CD4-positive, alpha-beta T cell (primary cell): Measurements from ENCODE around the gene NEU1. TPM values are rescaled to one million over a fixed set of nuclear protein-coding genes. Genes with fewer than 3 reads are reported as not detected.

ENCODE experiments used
- ATAC-seq: fragments of 200-7000 bp; cut with Tn5 transposase; one replicate; pipeline ENCODE4 v1.10.0; 2022; ENCODE audit warnings: mild to moderate bottlenecking; ENCODE audit not compliant: poor library complexity
- CTCF ChIA-PET: fragments of 350-600 bp; sonication (Branson Sonifier 250); formaldehyde crosslinking; loops from one replicate; lab custom pipeline; 2021; ENCODE audit warnings: antibody characterized with exemption, inconsistent platforms; lab: Charles Lee
- POLR2A ChIA-PET: fragments of 350-600 bp; sonication (Branson Sonifier 250); formaldehyde crosslinking; loops from one replicate; lab custom pipeline; 2021; ENCODE audit warnings: antibody characterized with exemption, inconsistent platforms; lab: Charles Lee
- DNase-seq, 14 experiments: peaks; one replicate each; pipeline ENCODE4 v3.0.0-alpha.2; 2013 to 2020; ENCODE audit warnings: mixed read lengths in 2 of 14
- H3K27ac ChIP-seq, 2 donors: one replicate each; pipeline versions ENCODE4 v1.5.1 to v1.7.0; 2013; ENCODE audit warnings: low read length in 2 of 2, low read depth in 1 of 2, mild to moderate bottlenecking in 1 of 2
- H3K27me3 ChIP-seq, 2 experiments: 1 replicate in 1 of 2; 2 replicates in 1 of 2; pipeline versions ENCODE4 v1.6.1 to v1.7.0; 2013; ENCODE audit warnings: low read length in 2 of 2, control low read depth in 1 of 2, mild to moderate bottlenecking in 1 of 2, moderate library complexity in 1 of 2; ENCODE audit not compliant: insufficient read depth in 2 of 2, control insufficient read depth in 1 of 2
- H3K36me3 ChIP-seq: one replicate; pipeline ENCODE4 v1.6.1; 2013; ENCODE audit warnings: low read length, control low read depth; ENCODE audit not compliant: insufficient read depth
- H3K4me1 ChIP-seq: one replicate; pipeline ENCODE4 v1.6.1; 2013; ENCODE audit warnings: low read length, control low read depth; ENCODE audit not compliant: insufficient read depth
- H3K4me3 ChIP-seq: one replicate; pipeline ENCODE4 v1.5.1; 2013; ENCODE audit warnings: mild to moderate bottlenecking, low read length, moderate library complexity
- H3K9me3 ChIP-seq, 2 experiments: 1 replicate in 1 of 2; 2 replicates in 1 of 2; pipeline versions ENCODE4 v1.6.1 to v1.7.0; 2013; ENCODE audit warnings: low read length in 2 of 2, mild to moderate bottlenecking in 2 of 2, control low read depth in 1 of 2, moderate library complexity in 1 of 2; ENCODE audit not compliant: control insufficient read depth in 1 of 2, insufficient read depth in 1 of 2
- H3K27ac Mint-ChIP-seq: one replicate; pipeline ENCODE4 v1.8.0; 2020; ENCODE audit warnings: mixed read lengths
- H3K27me3 Mint-ChIP-seq: one replicate; pipeline ENCODE4 v1.8.0; 2021; ENCODE audit warnings: mixed read lengths
- H3K36me3 Mint-ChIP-seq: one replicate; pipeline ENCODE4 v1.8.0; 2021; ENCODE audit warnings: low read depth, mixed read lengths
- H3K4me1 Mint-ChIP-seq: one replicate; pipeline ENCODE4 v1.8.0; 2021; ENCODE audit warnings: low read depth, mixed read lengths
- H3K4me3 Mint-ChIP-seq: one replicate; pipeline ENCODE4 v1.8.0; 2020; ENCODE audit warnings: mild to moderate bottlenecking, mixed read lengths
- H3K9me3 Mint-ChIP-seq: one replicate; pipeline ENCODE4 v1.8.0; 2020; ENCODE audit warnings: mixed read lengths
- intact Hi-C, 2 experiments: fragments of 100-400 bp; cut with DNase I in 1 of 2; cut with micrococcal nuclease in 1 of 2; formaldehyde crosslinking; loops; one replicate each; pipeline versions ENCODE4 v1.15.1 to v1.9.0; 2023 to 2025; cut with DNase I, micrococcal nuclease
- total RNA-seq, 174 experiments: library from RNA in 2 of 174; stranded (reverse) in 2 of 174; gene quantifications; one replicate each; pipeline ENCODE4 v1.2.3 and lab custom pipeline; 2021 to 2026
- TF ChIP-seq, protein P1 (sequence below): fragments of 200-600 bp; IDR thresholded peaks from one replicate; pipeline ENCODE4 v1.8.0; 2022; ENCODE audit warnings: antibody characterized with exemption, mild to moderate bottlenecking

The NEU1 gene
- total RNA-seq, 2 experiments from 2014 or later, result 19.7 to 21.1 TPM

DNA sequence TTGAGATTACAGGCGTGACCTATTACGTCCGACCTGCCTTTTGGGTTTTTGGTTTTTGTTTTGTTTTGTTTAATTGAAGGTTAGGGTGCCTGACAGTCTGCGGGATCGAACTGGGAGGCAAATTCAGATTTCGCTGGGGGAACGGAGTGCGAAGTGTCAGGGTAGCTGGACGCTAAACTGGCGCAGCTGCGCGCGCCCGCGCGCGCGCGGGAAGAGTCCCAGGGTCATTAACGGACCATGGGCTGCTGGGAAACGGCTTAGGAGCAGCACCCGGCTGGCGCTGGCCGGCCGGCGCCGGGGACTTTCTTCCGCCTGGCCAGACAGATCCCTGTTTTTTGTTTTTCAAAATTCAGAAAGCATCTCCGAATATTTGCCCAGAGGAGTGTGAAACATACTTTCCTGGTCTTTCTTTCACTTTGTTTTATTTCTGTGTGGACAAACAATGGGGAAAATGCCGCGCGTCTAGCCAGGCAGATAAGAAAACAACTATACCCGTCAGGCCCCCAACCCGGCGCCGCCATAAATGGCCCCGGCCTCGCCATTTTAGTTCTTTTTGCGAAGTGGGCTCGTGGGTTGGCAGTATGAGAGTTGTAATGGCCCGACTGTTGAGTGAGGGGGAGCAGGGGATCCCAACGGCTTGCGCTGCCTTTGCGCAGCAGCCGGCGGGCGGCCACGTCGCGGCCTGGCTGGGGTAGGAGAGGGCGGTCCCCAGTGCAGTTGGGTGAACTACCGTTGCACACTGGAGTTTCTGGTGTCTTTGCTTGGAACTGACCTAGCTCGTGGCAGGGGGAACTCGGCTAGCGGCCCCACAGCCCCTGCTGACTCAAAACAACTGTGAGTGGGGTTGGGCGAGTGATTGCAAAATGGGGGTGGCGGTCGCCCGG is 28.0 kb downstream of the NEU1 start:
- Histone ChIP-seq H3K4me1 (peaks cover 66% of the 10 kb centered on the region), H3K27me3 (no peaks in the 10 kb centered on the region), H3K9me3 (no peaks in the 10 kb centered on the region), H3K27ac (peak overlapping the region; percentile 97 to 98), H3K4me3 (peak overlapping the region; percentile 94), H3K36me3 (peaks cover 32% of the 10 kb centered on the region)
- DNase-seq, result peak; percentile 72 to 89 (median 78)
- Mint-ChIP-seq H3K4me3 (peak overlapping the region; percentile 96), H3K27me3 (no peaks in the 10 kb centered on the region), H3K27ac (peak overlapping the region; percentile 98), H3K9me3 (no peaks in the 10 kb centered on the region), H3K4me1 (peaks cover 60% of the 10 kb centered on the region), H3K36me3 (peaks cover 51% of the 10 kb centered on the region)
- TF ChIP-seq, protein P1, sequence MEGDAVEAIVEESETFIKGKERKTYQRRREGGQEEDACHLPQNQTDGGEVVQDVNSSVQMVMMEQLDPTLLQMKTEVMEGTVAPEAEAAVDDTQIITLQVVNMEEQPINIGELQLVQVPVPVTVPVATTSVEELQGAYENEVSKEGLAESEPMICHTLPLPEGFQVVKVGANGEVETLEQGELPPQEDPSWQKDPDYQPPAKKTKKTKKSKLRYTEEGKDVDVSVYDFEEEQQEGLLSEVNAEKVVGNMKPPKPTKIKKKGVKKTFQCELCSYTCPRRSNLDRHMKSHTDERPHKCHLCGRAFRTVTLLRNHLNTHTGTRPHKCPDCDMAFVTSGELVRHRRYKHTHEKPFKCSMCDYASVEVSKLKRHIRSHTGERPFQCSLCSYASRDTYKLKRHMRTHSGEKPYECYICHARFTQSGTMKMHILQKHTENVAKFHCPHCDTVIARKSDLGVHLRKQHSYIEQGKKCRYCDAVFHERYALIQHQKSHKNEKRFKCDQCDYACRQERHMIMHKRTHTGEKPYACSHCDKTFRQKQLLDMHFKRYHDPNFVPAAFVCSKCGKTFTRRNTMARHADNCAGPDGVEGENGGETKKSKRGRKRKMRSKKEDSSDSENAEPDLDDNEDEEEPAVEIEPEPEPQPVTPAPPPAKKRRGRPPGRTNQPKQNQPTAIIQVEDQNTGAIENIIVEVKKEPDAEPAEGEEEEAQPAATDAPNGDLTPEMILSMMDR, result no peak
- ATAC-seq, result peak; percentile 71
- POLR2A ChIA-PET, result interaction anchor here (0.7 to 3.7 kb wide), 18 partner anchors 7 to 637 kb away, joined by 3 to 36 read pairs (median 5); partner anchors contain the start of genes ABHD16A, BAG6, C6orf47 and DDAH2
- CTCF ChIA-PET, result interaction anchor here (0.9 to 1.2 kb wide), 2 partner anchors 16 to 44 kb away, joined by 3 read pairs; no protein-coding TSS in a partner anchor
- intact Hi-C loops, result loop anchor here (1.0 to 10.0 kb wide), 6 partner anchors 28 to 294 kb away; partner anchors contain the start of genes DDAH2 (in 1 of the 2), LST1 (in 1 of the 2), LTB (in 1 of the 2) and NEU1 (in 1 of the 2)

DNA sequence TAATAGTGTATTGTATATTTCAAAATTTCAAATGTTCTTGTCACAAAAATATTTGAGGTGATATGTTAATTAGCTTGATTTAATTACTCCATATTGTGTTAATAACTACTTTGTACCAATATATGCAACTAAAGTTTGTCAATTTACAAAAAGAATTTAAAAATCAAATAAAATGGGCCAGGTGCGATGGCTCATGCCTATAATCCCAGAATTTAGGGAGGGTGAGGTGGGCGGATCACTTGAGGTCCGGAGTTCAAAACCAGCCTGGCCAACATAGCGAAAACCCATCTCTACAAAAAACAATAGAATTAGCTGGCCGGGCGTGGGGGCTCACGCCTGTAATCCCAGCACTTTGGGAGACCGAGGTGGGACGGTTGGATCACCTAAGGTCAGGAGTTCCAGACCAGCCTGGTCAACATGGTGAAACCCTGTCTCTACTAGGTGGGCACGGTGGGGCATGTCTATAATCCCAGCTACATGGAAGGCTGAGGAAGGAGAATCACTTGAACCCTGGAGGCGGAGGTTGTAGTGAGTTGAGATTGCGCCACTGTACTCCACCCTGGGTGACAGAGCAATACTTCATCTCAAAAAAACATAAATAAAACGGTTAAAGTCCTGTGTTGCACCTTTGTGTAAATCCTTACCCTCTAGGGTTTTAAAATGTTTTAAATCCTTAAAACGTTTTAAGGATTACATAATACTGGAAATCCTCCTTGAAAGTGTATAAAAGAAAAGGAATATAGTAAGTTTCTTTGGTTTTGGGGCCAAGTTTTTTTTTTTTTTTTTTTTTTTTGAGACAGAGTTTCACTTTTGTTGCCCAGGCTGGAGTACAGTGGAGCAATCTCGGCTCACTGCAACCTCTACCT is 31.0 kb downstream of the NEU1 start:
- intact Hi-C loops, result loop anchor here (2.0 to 10.0 kb wide), 5 partner anchors 34 to 285 kb away; partner anchors contain the start of genes ATP6V1G2 (in 2 of the 2), NFKBIL1 (in 2 of the 2), BAG6 (in 1 of the 2) and LST1 (in 1 of the 2)
- Mint-ChIP-seq H3K27ac (peak overlapping the region; percentile 81), H3K36me3 (peaks cover 32% of the 10 kb centered on the region), H3K27me3 (no peaks in the 10 kb centered on the region), H3K4me1 (peaks cover 46% of the 10 kb centered on the region), H3K9me3 (no peaks in the 10 kb centered on the region), H3K4me3 (peak overlapping the region; percentile 91)
- Histone ChIP-seq H3K4me1 (peaks cover 50% of the 10 kb centered on the region), H3K9me3 (no peaks in the 10 kb centered on the region), H3K27me3 (no peaks in the 10 kb centered on the region), H3K4me3 (no peak overlapping the region), H3K27ac (no peak overlapping the region), H3K36me3 (peaks cover 2% of the 10 kb centered on the region)
- TF ChIP-seq, protein P1, result no peak
- no peak for ATAC-seq
- CTCF ChIA-PET, result interaction anchor here (1.1 to 2.6 kb wide), 8 partner anchors 32 to 280 kb away, joined by 4 to 11 read pairs (median 6); partner anchors contain the start of genes NEU1 and VARS1
- no peak for DNase-seq
- POLR2A ChIA-PET, result interaction anchor here (0.6 to 3.7 kb wide), 9 partner anchors 9 to 178 kb away, joined by 3 to 17 read pairs (median 4); partner anchors contain the start of genes BAG6, DDAH2, NEU1 and VARS1
